Uterus (tissue), 4 donors: ENCODE results near the gene C14orf119. TPM values are rescaled to one million over a fixed set of nuclear protein-coding genes. Genes with fewer than 3 reads are reported as not detected.
A peak's percentile ranks its signal among the peaks of the same experiment; 100 is the strongest.

Source experiments
- DNase-seq, 2 donors: peaks; one replicate each; pipeline ENCODE4 v3.0.0-alpha.2; 2019 to 2020
- H3K27ac ChIP-seq, 2 donors: fragments of 200-600 bp; sonication (generic); 1 replicate in 1 of 2; 2 replicates in 1 of 2; pipeline ENCODE4 v1.5.1; 2016 to 2018
- H3K27me3 ChIP-seq, 2 donors: fragments of 200-600 bp; sonication (generic); one replicate each; pipeline ENCODE4 v1.5.1; 2018 to 2019; ENCODE audit warnings: control low read depth in 1 of 2
- H3K36me3 ChIP-seq, 2 donors: fragments of 200-600 bp; sonication (generic); one replicate each; pipeline ENCODE4 v1.5.1; 2019; ENCODE audit warnings: control low read depth in 1 of 2
- H3K4me1 ChIP-seq, 2 donors: fragments of 200-600 bp; sonication (generic); one replicate each; pipeline ENCODE4 v1.5.1; 2018 to 2019; ENCODE audit warnings: control low read depth in 1 of 2
- H3K4me3 ChIP-seq, 2 donors: fragments of 200-600 bp; sonication (generic); 1 replicate in 1 of 2; 2 replicates in 1 of 2; pipeline ENCODE4 v1.5.1; 2018 to 2019; ENCODE audit warnings: mild to moderate bottlenecking in 1 of 2
- H3K9me3 ChIP-seq, 2 donors: fragments of 200-600 bp; sonication (generic); one replicate each; pipeline ENCODE4 v1.5.1; 2019; ENCODE audit warnings: control low read depth in 1 of 2
- CTCF ChIP-seq, 4 experiments: fragments of 200-600 bp in 2 of 4; fragments of 450-650 bp in 2 of 4; sonication (generic) in 2 of 4; IDR thresholded peaks; one replicate each; pipeline ENCODE4 v1.5.1; 2016 to 2019; ENCODE audit warnings: antibody characterized with exemption in 4 of 4, mild to moderate bottlenecking in 2 of 4, moderate library complexity in 1 of 4
- POLR2A ChIP-seq, 2 donors: fragments of 450-650 bp; IDR thresholded peaks; one replicate each; pipeline ENCODE4 v1.6.1; 2016; ENCODE audit warnings: antibody characterized with exemption in 2 of 2, mild to moderate bottlenecking in 1 of 2, moderate library complexity in 1 of 2
- intact Hi-C: fragments of 100-400 bp; cut with DNase I; formaldehyde crosslinking; loops from one replicate; pipeline ENCODE4 v1.15.1; 2023; ENCODE audit warnings: low total_unique reads
- total RNA-seq, 4 donors: library from RNA; depleted of rRNA in 3 of 4; stranded (reverse); fragments of >200 nt in 3 of 4; gene quantifications; one replicate each; pipeline versions ENCODE4 v1.1.0 to v1.2.4, GENCODE V29; 2014 to 2023
- donor health status: DM: yes; HTN: yes; CAD: no.

The C14orf119 gene
- total RNA-seq, 4 donors from 2014 or later = 12.3 to 41.6 (median 26.7) TPM

- no peak for TF ChIP-seq CTCF (IDR thresholded peaks at IDR 0.05)
- TF ChIP-seq POLR2A (IDR thresholded peaks at IDR 0.05) = no peak
- peaks cover 0 to 4% of the 10 kb centered on the region in 2 donors for H3K4me1 ChIP-seq
- H3K36me3 ChIP-seq = no peaks in the 10 kb centered on the region
- H3K27ac ChIP-seq = peak overlapping the region; percentile 64 to 71
- no peak overlapping the region for H3K4me3 ChIP-seq
- DNase-seq = peak; percentile 75 to 87
- no peaks in the 10 kb centered on the region for H3K27me3 ChIP-seq
- H3K9me3 ChIP-seq = no peaks in the 10 kb centered on the region
- intact Hi-C loops = no loop called here
Measured at GRCh38 chr14:23078692-23079116, 16.6 kb upstream of the C14orf119 start.

GRCh38 chr14:23079716-23080115 is 15.6 kb upstream of the C14orf119 start:
- intact Hi-C loops = no loop called here
- Histone ChIP-seq H3K4me1 (peaks cover 0 to 4% of the 10 kb centered on the region in 2 donors), H3K27ac (peak overlapping the region; percentile 64 to 71), H3K27me3 (no peaks in the 10 kb centered on the region), H3K36me3 (no peaks in the 10 kb centered on the region), H3K4me3 (no peak overlapping the region), H3K9me3 (no peaks in the 10 kb centered on the region)
- TF ChIP-seq CTCF (IDR thresholded peaks at IDR 0.05) (no peak), POLR2A (IDR thresholded peaks at IDR 0.05) (no peak)
- no peak for DNase-seq

- H3K27me3 ChIP-seq = no peaks in the 10 kb centered on the region
- H3K36me3 ChIP-seq = no peaks in the 10 kb centered on the region
- peak overlapping the region; percentile 64 to 71 for H3K27ac ChIP-seq
- H3K4me3 ChIP-seq = no peak overlapping the region
- peaks cover 0 to 4% of the 10 kb centered on the region in 2 donors for H3K4me1 ChIP-seq
- TF ChIP-seq CTCF (IDR thresholded peaks at IDR 0.05) = no peak
- DNase-seq = no peak
- H3K9me3 ChIP-seq = no peaks in the 10 kb centered on the region
- intact Hi-C loops = no loop called here
Measured at GRCh38 chr14:23080474-23080873, 14.8 kb upstream of the C14orf119 start.

GRCh38 chr14:23085458-23085857 is 9.8 kb upstream of the C14orf119 start:
- Histone ChIP-seq H3K36me3 (no peaks in the 10 kb centered on the region), H3K27ac (no peak overlapping the region), H3K4me3 (no peak overlapping the region), H3K27me3 (no peaks in the 10 kb centered on the region), H3K9me3 (no peaks in the 10 kb centered on the region), H3K4me1 (no peaks in the 10 kb centered on the region)
- DNase-seq = no peak
- intact Hi-C loops = no loop called here
- TF ChIP-seq CTCF (IDR thresholded peaks at IDR 0.05) (no peak), POLR2A (IDR thresholded peaks at IDR 0.05) (no peak)

- no peaks in the 10 kb centered on the region for H3K27me3 ChIP-seq
- H3K27ac ChIP-seq = no peak overlapping the region
- intact Hi-C loops = no loop called here
- no peak for TF ChIP-seq POLR2A (IDR thresholded peaks at IDR 0.05)
- TF ChIP-seq CTCF (IDR thresholded peaks at IDR 0.05) = no peak
- no peak for DNase-seq
- H3K9me3 ChIP-seq = no peaks in the 10 kb centered on the region
- no peaks in the 10 kb centered on the region for H3K4me1 ChIP-seq
- H3K36me3 ChIP-seq = no peaks in the 10 kb centered on the region
- H3K4me3 ChIP-seq = no peak overlapping the region
Measured at GRCh38 chr14:23086565-23086964, 8.7 kb upstream of the C14orf119 start.
